ENCODE results near the gene GNL2. TPM values are rescaled to one million over a fixed set of nuclear protein-coding genes. Genes with fewer than 3 reads are reported as not detected.

The GNL2 gene
- 109 and 110 TPM in 2 replicates for total RNA-seq

- H3K9me3 Mint-ChIP-seq, result no peaks in the 10 kb centered on the region
- H3K36me3 Mint-ChIP-seq (ENCODE audit: low read depth), result peaks cover 30% of the 10 kb centered on the region
- intact Hi-C loops (cut with micrococcal nuclease), result loop anchor here (1.0 to 2.0 kb wide), 5 partner anchors 21 to 264 kb away; partner anchors contain the start of genes MTF1, SNIP1 and ZC3H12A
- peak; percentile 99 for DNase-seq
- H3K27ac Mint-ChIP-seq, result peak within 1 kb of the TSS; percentile 96
- peak within 1 kb of the TSS; percentile 99 for H3K4me3 Mint-ChIP-seq
- peaks cover 26% of the 10 kb centered on the region for H3K4me1 Mint-ChIP-seq
- peaks cover 6% of the 10 kb centered on the region for H3K27me3 Mint-ChIP-seq
Observed at GRCh38 chr1:37595440-37596181, at the start of gene GNL2. TSS of gene GNL2 (minus strand) at chr1:37595937. CDS start at chr1:37595822, 115 bp downstream.

GRCh38 chr1:37641059-37641458 is 45.3 kb upstream of the GNL2 start:
- Mint-ChIP-seq H3K27me3 (peaks cover 19% of the 10 kb centered on the region), H3K9me3 (no peaks in the 10 kb centered on the region)

GRCh38 chr1:37636435-37636834 is 40.7 kb upstream of the GNL2 start:
- H3K27ac Mint-ChIP-seq, result no peak overlapping the region
- no peaks in the 10 kb centered on the region for H3K4me1 Mint-ChIP-seq
- H3K9me3 Mint-ChIP-seq, result no peaks in the 10 kb centered on the region
- peaks cover 2% of the 10 kb centered on the region for H3K36me3 Mint-ChIP-seq (ENCODE audit: low read depth)
- peaks cover 52% of the 10 kb centered on the region for H3K27me3 Mint-ChIP-seq
- H3K4me3 Mint-ChIP-seq, result no peak overlapping the region
- intact Hi-C loops (cut with micrococcal nuclease), result no loop called here
- DNase-seq, result no peak

More at GRCh38 chr1:37641059-37641458, 45.3 kb upstream of the GNL2 start:
- intact Hi-C loops (cut with micrococcal nuclease), result no loop called here
- no peak overlapping the region for H3K4me3 Mint-ChIP-seq
- H3K4me1 Mint-ChIP-seq, result no peaks in the 10 kb centered on the region
- no peak for DNase-seq
- H3K27ac Mint-ChIP-seq, result no peak overlapping the region
- no peaks in the 10 kb centered on the region for H3K36me3 Mint-ChIP-seq (ENCODE audit: low read depth)

- intact Hi-C loops (cut with micrococcal nuclease), result no loop called here
- Mint-ChIP-seq H3K27ac (no peak overlapping the region), H3K9me3 (no peaks in the 10 kb centered on the region), H3K36me3 (ENCODE audit: low read depth) (peaks cover 2% of the 10 kb centered on the region), H3K4me1 (no peaks in the 10 kb centered on the region), H3K4me3 (no peak overlapping the region), H3K27me3 (peaks cover 63% of the 10 kb centered on the region)
- DNase-seq, result no peak
Observed at GRCh38 chr1:37634992-37635902, 39.5 kb upstream of the GNL2 start.

- intact Hi-C loops (cut with micrococcal nuclease), result no loop called here
- DNase-seq, result no peak
- Mint-ChIP-seq H3K36me3 (ENCODE audit: low read depth) (peaks cover 2% of the 10 kb centered on the region), H3K4me3 (no peak within 1 kb of the TSS), H3K27me3 (peaks cover 71% of the 10 kb centered on the region), H3K4me1 (no peaks in the 10 kb centered on the region), H3K9me3 (no peaks in the 10 kb centered on the region), H3K27ac (no peak within 1 kb of the TSS)
Observed at GRCh38 chr1:37634244-37634991, 38.7 kb upstream of the GNL2 start, which contains the start of gene RSPO1. TSS of gene RSPO1 (minus strand) at chr1:37634892. CDS start at chr1:37629661, 5,231 bp downstream.

GRCh38 chr1:37633938-37634243 is 38.2 kb upstream of the GNL2 start:
- Mint-ChIP-seq H3K9me3 (no peaks in the 10 kb centered on the region), H3K27me3 (peaks cover 75% of the 10 kb centered on the region), H3K4me1 (no peaks in the 10 kb centered on the region), H3K4me3 (no peak overlapping the region), H3K27ac (no peak overlapping the region), H3K36me3 (ENCODE audit: low read depth) (peaks cover 2% of the 10 kb centered on the region)
- no peak for DNase-seq
- intact Hi-C loops (cut with micrococcal nuclease), result no loop called here

GRCh38 chr1:37633040-37633937 is 37.6 kb upstream of the GNL2 start:
- no peak overlapping the region for H3K27ac Mint-ChIP-seq
- H3K27me3 Mint-ChIP-seq, result peaks cover 81% of the 10 kb centered on the region

GRCh38 chr1:37631036-37631435 is 35.3 kb upstream of the GNL2 start:
- no peaks in the 10 kb centered on the region for H3K4me1 Mint-ChIP-seq
- peaks cover 2% of the 10 kb centered on the region for H3K36me3 Mint-ChIP-seq (ENCODE audit: low read depth)
- DNase-seq, result no peak
- no peak overlapping the region for H3K4me3 Mint-ChIP-seq
- H3K9me3 Mint-ChIP-seq, result no peaks in the 10 kb centered on the region
- intact Hi-C loops (cut with micrococcal nuclease), result no loop called here
- H3K27ac Mint-ChIP-seq, result no peak overlapping the region
- H3K27me3 Mint-ChIP-seq, result peaks cover 77% of the 10 kb centered on the region

More at GRCh38 chr1:37633040-37633937, 37.6 kb upstream of the GNL2 start:
- Mint-ChIP-seq H3K9me3 (no peaks in the 10 kb centered on the region), H3K4me3 (no peak overlapping the region), H3K36me3 (ENCODE audit: low read depth) (peaks cover 2% of the 10 kb centered on the region), H3K4me1 (no peaks in the 10 kb centered on the region)
- intact Hi-C loops (cut with micrococcal nuclease), result no loop called here
- no peak for DNase-seq

GRCh38 chr1:37630426-37631028 is 34.8 kb upstream of the GNL2 start:
- no peaks in the 10 kb centered on the region for H3K4me1 Mint-ChIP-seq
- no peaks in the 10 kb centered on the region for H3K9me3 Mint-ChIP-seq
- peaks cover 2% of the 10 kb centered on the region for H3K36me3 Mint-ChIP-seq (ENCODE audit: low read depth)
- no peak overlapping the region for H3K27ac Mint-ChIP-seq
- H3K27me3 Mint-ChIP-seq, result peaks cover 73% of the 10 kb centered on the region
- DNase-seq, result no peak
- no peak overlapping the region for H3K4me3 Mint-ChIP-seq
- intact Hi-C loops (cut with micrococcal nuclease), result no loop called here

GRCh38 chr1:37629726-37630425 is 34.1 kb upstream of the GNL2 start:
- Mint-ChIP-seq H3K27ac (no peak overlapping the region), H3K4me1 (no peaks in the 10 kb centered on the region), H3K4me3 (no peak overlapping the region), H3K36me3 (ENCODE audit: low read depth) (no peaks in the 10 kb centered on the region), H3K27me3 (peaks cover 70% of the 10 kb centered on the region), H3K9me3 (no peaks in the 10 kb centered on the region)
- intact Hi-C loops (cut with micrococcal nuclease), result no loop called here
- DNase-seq, result no peak

GRCh38 chr1:37629008-37629407 is 33.3 kb upstream of the GNL2 start:
- DNase-seq, result no peak
- no peaks in the 10 kb centered on the region for H3K36me3 Mint-ChIP-seq (ENCODE audit: low read depth)
- no peaks in the 10 kb centered on the region for H3K9me3 Mint-ChIP-seq
- no peak overlapping the region for H3K4me3 Mint-ChIP-seq
- H3K4me1 Mint-ChIP-seq, result no peaks in the 10 kb centered on the region
- intact Hi-C loops (cut with micrococcal nuclease), result no loop called here
- no peak overlapping the region for H3K27ac Mint-ChIP-seq
- peaks cover 71% of the 10 kb centered on the region for H3K27me3 Mint-ChIP-seq

- H3K9me3 Mint-ChIP-seq, result no peaks in the 10 kb centered on the region
- peaks cover 65% of the 10 kb centered on the region for H3K27me3 Mint-ChIP-seq
- intact Hi-C loops (cut with micrococcal nuclease), result no loop called here
- no peak for DNase-seq
- no peaks in the 10 kb centered on the region for H3K36me3 Mint-ChIP-seq (ENCODE audit: low read depth)
- H3K4me1 Mint-ChIP-seq, result no peaks in the 10 kb centered on the region
- no peak overlapping the region for H3K4me3 Mint-ChIP-seq
- H3K27ac Mint-ChIP-seq, result no peak overlapping the region
Observed at GRCh38 chr1:37628026-37628556, 32.4 kb upstream of the GNL2 start.
